Fibroblast of upper back skin (primary cell): ENCODE data around the gene MUS81.

Experiments
- DNase-seq: peaks from one replicate; pipeline ENCODE4 v3.0.0-alpha.2; 2013

Gene MUS81

DNA sequence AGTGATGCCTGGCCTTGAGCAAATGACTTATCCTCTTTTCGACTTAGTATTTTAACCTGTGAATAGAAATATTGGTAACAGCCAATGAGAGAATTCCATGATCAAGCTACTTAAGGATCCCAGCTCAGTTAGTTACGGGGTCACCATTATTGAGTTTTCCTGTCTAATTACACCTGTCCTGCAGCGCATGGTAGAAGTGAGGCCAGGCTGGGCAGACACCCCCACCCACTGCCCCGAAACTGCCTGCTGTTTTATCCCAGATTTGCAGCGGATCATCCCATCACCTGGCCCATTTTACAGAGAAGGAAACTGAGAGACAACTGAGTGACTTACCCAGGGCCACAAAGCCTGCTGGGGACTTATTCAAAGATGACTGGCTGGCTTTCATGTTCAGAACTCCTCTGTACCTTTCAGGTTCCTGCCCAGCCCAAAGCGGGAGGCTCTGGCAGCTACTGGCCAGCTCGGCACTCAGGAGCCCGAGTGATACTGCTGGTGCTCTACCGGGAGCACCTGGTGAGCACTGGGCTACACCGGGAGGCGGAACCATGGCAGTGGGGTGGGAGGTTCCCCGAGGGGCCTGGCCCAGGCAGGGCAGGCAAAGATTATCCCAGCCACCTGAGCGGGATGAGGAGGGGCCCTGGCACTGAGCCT, 1.4 kb downstream of the MUS81 start:
- no peak for DNase-seq

DNA sequence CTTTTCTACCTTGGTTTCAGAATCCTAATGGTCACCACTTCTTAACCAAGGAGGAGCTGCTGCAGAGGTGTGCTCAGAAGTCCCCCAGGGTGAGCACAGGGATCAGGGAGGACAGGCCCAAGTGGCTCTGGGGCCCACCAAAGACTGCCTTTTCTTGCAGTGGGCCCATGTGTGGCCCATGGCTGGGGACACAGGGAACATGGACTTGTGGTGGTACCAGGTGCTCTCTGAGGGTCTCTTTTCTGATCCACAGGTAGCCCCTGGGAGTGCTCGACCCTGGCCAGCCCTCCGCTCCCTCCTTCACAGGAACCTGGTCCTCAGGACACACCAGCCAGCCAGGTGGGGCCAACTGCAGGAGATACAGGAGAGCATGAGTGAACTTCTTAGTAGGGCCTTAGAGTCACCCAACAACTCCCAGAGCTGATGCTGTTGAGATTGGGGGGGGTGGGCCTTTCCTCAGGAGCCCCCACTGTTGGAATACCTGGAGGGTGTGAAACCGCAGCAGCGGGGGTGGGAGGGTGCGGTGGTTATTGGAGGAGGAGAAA, 2.0 kb downstream of the MUS81 start:
- no peak for DNase-seq

DNA sequence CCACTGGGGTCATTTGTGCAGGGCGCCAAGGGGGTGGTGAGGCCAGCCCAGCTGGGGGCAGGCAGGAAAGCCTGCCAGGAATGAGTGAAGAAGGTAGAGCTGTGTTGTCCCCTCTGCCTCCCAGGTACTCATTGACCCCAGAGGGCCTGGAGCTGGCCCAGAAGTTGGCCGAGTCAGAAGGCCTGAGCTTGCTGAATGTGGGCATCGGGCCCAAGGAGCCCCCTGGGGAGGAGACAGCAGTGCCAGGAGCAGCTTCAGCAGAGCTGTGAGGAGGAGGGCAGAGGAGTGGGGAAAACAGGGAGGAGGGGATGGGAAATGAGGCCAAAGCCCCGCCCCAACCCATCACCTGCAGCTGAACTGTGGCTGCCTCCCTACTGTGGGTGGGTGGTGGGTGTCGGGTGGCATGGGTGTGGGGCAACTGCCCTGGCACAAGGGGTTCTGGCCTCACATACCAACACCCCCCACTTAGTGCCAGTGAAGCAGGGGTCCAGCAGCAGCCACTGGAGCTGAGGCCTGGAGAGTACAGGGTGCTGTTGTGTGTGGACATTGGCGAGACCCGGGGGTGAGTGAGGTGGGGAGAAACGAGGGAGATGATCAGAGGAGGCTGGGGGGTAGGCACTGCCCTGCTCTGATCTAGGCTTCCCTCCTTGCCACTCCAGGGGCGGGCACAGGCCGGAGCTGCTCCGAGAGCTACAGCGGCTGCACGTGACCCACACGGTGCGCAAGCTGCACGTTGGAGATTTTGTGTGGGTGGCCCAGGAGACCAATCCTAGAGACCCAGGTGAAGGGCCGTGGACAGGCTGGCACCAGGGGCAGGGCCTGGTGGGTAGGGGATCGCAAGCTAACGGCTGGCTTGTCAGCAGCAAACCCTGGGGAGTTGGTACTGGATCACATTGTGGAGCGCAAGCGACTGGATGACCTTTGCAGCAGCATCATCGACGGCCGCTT, 3.0 kb downstream of the MUS81 start:
- DNase-seq: no peak

DNA sequence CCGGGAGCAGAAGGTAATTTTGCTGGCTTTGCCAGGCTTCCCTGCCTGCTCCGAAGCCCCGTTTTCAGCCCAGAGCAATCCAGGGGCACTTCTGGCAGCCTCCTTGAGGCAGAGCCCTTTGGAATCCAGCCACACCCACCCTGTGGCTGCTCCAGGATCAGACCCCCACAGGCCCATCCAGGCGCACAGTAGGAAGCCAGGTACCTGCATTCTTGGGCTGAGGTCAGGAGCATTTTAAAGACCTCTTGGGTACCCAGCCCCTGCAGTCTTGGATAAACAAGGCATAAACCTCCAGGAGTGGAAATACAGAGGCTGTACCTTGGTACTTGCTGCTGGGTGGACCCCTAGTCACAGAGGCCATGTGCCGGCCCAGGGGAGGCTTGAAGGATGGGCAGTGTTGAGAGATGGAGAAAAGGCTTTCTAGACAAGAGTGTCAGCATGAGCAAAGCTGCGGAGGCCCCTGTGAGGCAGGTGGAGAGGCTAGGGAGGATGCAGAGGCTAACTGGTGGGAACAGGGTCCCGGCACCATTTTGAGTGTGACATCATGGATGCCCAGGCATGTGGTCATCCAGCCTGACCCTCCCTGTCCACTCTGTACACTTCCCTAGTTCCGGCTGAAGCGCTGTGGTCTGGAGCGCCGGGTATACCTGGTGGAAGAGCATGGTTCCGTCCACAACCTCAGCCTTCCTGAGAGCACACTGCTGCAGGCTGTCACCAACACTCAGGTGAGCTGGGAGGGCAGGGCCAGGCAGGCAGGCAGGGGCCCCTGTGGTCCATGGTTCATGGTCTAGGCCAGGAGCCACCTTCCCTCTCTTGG, 3.9 kb downstream of the MUS81 start:
- no peak for DNase-seq

DNA sequence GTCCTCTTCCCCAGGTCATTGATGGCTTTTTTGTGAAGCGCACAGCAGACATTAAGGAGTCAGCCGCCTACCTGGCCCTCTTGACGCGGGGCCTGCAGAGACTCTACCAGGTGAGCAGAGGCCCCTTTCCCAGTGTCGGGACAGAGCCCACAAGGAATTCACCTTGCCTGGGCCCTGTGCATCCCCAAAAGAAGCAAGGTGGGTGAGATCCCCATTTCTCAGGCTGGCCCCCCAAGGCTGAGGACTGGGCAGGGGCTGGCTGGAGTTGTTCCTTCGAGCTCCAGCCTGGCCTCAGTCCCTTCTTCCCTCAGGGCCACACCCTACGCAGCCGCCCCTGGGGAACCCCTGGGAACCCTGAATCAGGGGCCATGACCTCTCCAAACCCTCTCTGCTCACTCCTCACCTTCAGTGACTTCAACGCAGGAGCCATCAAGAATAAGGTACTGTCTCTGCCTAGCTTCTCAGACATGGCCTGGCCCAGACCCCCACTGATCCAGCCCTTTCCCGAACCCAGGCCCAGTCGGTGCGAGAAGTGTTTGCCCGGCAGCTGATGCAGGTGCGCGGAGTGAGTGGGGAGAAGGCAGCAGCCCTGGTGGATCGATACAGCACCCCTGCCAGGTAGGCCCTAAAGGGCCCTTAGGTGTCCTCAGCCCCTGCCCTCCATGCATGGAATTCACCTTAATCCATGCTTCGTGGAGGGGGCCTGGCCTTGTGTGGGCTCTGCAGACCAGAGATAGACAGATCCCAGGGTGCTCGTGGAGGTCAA, 4.7 kb downstream of the MUS81 start:
- no peak for DNase-seq

- no peak for DNase-seq
These were observed 5.4 kb downstream of the MUS81 start for GRCh38 chr11:65865550-65866172.

DNA sequence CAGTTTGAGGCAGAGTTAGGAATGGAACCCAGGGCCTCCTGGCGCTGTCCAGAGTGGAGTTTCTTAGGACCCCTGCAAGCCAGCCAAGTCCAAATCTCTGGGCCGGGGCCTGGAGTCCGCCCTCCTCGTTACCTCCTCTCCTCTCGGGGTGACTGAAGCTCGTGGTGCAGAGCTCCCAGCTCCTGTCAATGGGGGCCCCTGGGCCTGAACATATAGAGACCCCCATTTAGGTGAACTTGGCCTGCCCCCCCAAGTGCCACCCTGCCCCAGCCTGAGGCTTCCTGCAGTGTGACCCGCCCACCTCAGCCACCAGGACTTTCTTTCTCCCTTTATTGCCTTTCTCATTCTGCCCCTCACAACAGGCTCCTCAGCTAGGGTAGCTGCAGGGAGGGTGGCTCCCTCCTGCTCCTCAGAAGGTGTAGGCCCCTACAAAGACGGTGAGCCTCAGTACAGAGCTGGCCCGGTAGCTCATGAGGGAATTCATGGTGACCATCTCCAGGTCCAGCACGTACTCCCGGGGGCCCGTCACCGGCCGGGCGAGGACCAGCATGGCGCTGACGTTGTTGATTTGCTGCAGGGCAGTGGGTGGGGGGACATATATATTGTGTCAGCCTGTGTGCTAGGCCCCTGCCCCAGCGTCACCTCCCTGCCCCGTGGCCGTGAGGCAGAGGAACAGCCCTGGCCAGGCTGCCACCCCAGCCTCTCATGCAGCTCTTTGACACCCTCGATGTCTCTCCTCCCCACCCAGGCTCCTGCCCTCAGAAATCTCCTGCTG, 6.5 kb downstream of the MUS81 start:
- DNase-seq: no peak

GRCh38 chr11:65867284-65868071, 7.2 kb downstream of the MUS81 start:
- DNase-seq: no peak

GRCh38 chr11:65868076-65868667, 7.9 kb downstream of the MUS81 start:
- DNase-seq: no peak

DNA sequence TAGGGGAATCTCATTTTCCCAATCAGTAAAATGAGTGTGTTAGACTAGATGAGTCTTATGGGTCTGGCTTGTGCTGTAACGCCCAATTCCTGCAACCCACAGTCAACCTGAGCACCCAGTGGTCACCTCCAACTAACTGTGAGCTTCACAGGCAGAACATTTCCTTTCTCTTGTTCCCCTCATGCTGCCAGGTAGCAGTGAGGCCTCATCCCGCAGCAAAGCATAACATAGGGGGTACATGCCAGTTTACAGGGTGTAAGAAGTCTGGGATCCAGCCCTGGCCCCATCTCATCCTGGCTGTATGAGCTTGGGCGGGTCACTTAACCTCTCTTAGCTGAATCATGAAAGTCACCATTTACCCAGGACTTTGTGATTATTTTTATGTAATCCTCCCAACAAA, 8.7 kb downstream of the MUS81 start:
- no peak for DNase-seq

DNA sequence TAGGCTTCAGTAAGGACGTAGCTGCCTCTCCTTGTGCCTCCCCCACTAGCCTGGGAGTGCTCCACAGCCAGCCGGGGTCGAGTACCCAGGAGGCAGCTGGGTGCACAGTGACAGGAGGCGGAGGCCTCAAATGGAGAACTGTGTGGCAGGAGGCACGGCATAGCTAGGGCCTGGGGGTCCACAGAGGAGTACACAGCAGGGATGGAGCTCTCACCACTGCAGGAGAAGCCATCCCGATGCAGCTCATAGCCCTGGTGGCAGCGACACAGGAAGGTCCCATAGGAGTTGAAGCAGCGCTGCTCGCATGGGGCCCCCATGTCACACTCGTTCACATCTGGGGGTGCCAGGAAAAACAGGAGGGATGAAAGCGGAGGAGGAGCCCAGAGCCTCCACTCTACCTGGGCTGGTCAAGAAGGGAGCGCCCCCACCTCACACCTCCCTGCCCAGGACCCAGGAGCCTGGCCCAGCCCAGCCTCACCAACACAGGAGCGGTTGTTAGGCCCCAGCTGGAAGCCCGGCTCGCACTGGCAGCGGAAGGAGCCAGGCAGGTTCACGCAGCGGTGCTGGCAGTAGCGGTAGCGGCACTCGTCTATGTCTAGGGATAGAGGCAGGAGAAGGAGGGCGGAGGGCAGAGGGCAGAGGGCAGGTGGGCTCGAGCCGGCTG, 9.5 kb downstream of the MUS81 start:
- no peak for DNase-seq

- no peak for DNase-seq
These were observed 10.1 kb downstream of the MUS81 start for GRCh38 chr11:65870307-65870658.

GRCh38 chr11:65870706-65871681, 10.8 kb downstream of the MUS81 start:
- no peak for DNase-seq

DNA sequence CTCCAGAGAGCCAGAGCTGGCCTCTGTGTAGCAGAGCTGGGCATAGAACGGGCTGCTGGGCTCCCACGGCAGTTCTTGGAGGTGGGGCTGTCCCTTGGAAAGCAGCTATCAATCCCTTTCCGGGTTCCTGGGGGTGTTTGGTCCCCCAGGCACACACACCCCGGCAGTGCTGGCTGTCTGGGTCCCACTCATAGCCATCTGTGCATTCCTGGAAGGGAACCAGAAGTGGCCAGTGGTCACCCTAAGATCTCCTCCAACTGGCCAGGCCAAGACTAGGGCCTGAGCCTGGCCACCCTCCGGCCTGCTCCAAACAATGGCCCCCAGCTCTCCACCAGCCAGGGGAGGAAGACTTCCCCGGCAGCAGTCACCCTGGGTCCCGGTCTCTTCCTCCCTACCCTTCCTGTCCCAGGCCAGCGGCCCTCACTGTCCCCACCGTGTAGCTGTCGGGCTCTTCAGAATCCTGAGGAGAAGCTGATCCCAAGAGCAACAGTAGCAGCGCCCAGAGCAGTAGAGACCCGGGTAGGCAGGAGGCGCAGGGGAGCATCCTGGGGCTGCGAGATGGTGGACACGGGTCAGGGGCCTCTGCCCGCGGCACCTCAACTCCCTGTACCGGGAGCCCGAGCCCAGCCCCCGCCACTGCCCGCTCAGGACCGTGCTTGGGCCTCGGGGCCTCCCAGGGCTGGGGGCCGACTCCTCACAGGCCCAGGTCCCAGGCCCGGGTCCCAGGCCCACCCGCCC, 11.7 kb downstream of the MUS81 start:
- DNase-seq: no peak

- peak; percentile 74 for DNase-seq
These were observed 12.5 kb downstream of the MUS81 start, which contains the start of gene EFEMP2 for GRCh38 chr11:65872586-65873317. EFEMP2 (minus strand) TSS chr11:65872800; CDS start chr11:65872354, 446 bp downstream.
